ENCODE data around the gene SH3BP4. TPM values are rescaled to one million over a fixed set of nuclear protein-coding genes. Genes with fewer than 3 reads are reported as not detected.

SH3BP4 gene
- polyA plus RNA-seq, 2 of the 4 experiments (the other 2 are of a cell fraction): 22.6 to 35.7 TPM

GRCh38 chr2:234960175-234961088 is 8.6 kb downstream of the SH3BP4 start:
- WGBS (ENCODE audit: missing lambda C conversion rate): 87% methylated on average over 13 of the region's 13 CpGs
- FAIRE-seq: no peak
- H3K4me3 ChIP-seq: no peak overlapping the region
- ChIA-PET POLR2A (no interaction called here), CTCF (interaction anchor here (1.2 to 1.3 kb wide), 2 partner anchors 21 to 415 kb away, joined by 3 to 4 read pairs; no protein-coding TSS in a partner anchor)
- H3K4me2 ChIP-seq: no peak overlapping the region
- peak overlapping the region in 1 of 2 experiments; percentile 38; a peak in 3 of 6 replicates for H3K27ac ChIP-seq
- DNase-seq (ENCODE audit: low read depth in 1 of 2, low spot score in 1 of 2): no peak
- H3K4me1 ChIP-seq: peaks cover 38% of the 10 kb centered on the region
- no peak for TF ChIP-seq POLR2AphosphoS2 (conservative IDR thresholded peaks at IDR 0.05; ENCODE audit: low read length)
- TF ChIP-seq HOXB5 (CRISPR knock-in tag; IDR thresholded peaks at IDR 0.05): no peak
- TF ChIP-seq E2F6 (IDR thresholded peaks at IDR 0.05; ENCODE audit: borderline replicate concordance, low read depth): no peak
- no peak for TF ChIP-seq MYC (IDR thresholded peaks at IDR 0.05; ENCODE audit: borderline replicate concordance, low read length)
- TF ChIP-seq CBX2 (IDR thresholded peaks at IDR 0.05; ENCODE audit: borderline replicate concordance, low read depth): no peak
- TF ChIP-seq HEYL (CRISPR knock-in tag; IDR thresholded peaks at IDR 0.05): no peak
- H3K9me3 ChIP-seq: no peaks in the 10 kb centered on the region
- no peak for ATAC-seq

GRCh38 chr2:234961784-234962183 is 10.0 kb downstream of the SH3BP4 start:
- FAIRE-seq (no peak), ATAC-seq (no peak), DNase-seq (ENCODE audit: low read depth in 1 of 2, low spot score in 1 of 2) (no peak)
- H3K4me3 ChIP-seq: no peak overlapping the region
- POLR2A ChIA-PET: interaction anchor here (0.7 kb wide), 1 partner anchor 19 kb away, joined by 5 read pairs; no protein-coding TSS in a partner anchor
- CTCF ChIA-PET: interaction anchor here (1.1 to 3.0 kb wide), 3 partner anchors 8 to 106 kb away, joined by 3 to 10 read pairs (median 3); no protein-coding TSS in a partner anchor
- no peaks in the 10 kb centered on the region for H3K9me3 ChIP-seq
- peaks cover 28% of the 10 kb centered on the region for H3K4me1 ChIP-seq
- H3K4me2 ChIP-seq: no peak overlapping the region
- WGBS (ENCODE audit: missing lambda C conversion rate): 82% methylated on average over 2 of the region's 2 CpGs
- H3K27ac ChIP-seq: peak overlapping the region in 1 of 2 experiments; percentile 43; a peak in 1 of 6 replicates
- no peak for TF ChIP-seq TP53 (CRISPR knock-in tag; IDR thresholded peaks at IDR 0.05)
- TF ChIP-seq JUN (IDR thresholded peaks at IDR 0.05): no peak
- TF ChIP-seq CHD4 (IDR thresholded peaks at IDR 0.05; ENCODE audit: borderline replicate concordance): no peak
- TF ChIP-seq ZFP36 (IDR thresholded peaks at IDR 0.05; ENCODE audit: borderline replicate concordance, partially characterized antibody): no peak
- TF ChIP-seq SMC3 (IDR thresholded peaks at IDR 0.05): no peak
- no peak for TF ChIP-seq BHLHE40 (IDR thresholded peaks at IDR 0.05; ENCODE audit: low read depth, low read length)
- TF ChIP-seq USF2 (IDR thresholded peaks at IDR 0.05): no peak
- TF ChIP-seq MYC (IDR thresholded peaks at IDR 0.05; ENCODE audit: borderline replicate concordance, low read length): no peak
- no peak for TF ChIP-seq GATA3 (IDR thresholded peaks at IDR 0.05; ENCODE audit: borderline replicate concordance)
- TF ChIP-seq MAX (IDR thresholded peaks at IDR 0.05): no peak
- TF ChIP-seq HOXA7 (CRISPR knock-in tag; IDR thresholded peaks at IDR 0.05): no peak

- TF ChIP-seq FOSL2 (IDR thresholded peaks at IDR 0.05) (no peak), FOSL2 (CRISPR knock-in tag; IDR thresholded peaks at IDR 0.05) (0 out of 2 replicates have a peak, but pooled peaks have one; percentile 6), FOXS1 (CRISPR knock-in tag; IDR thresholded peaks at IDR 0.05) (no peak)
- H3K4me3 ChIP-seq: no peak overlapping the region
- FAIRE-seq: no peak
- no peaks in the 10 kb centered on the region for H3K9me3 ChIP-seq
- H3K4me1 ChIP-seq: peaks cover 20% of the 10 kb centered on the region
- WGBS (ENCODE audit: missing lambda C conversion rate): 82% methylated on average over 10 of the region's 11 CpGs
- DNase-seq (ENCODE audit: low read depth in 1 of 2, low spot score in 1 of 2): no peak
- peak overlapping the region in 1 of 2 experiments; percentile 74; a peak in 3 of 6 replicates for H3K27ac ChIP-seq
- ATAC-seq: no peak; a peak in 2 of 6 replicates
- 0 out of 3 replicates have a peak overlapping the region, but pooled peaks have one; percentile 5 for H3K4me2 ChIP-seq
- CTCF ChIA-PET: interaction anchor here (3.0 kb wide), 1 partner anchor 17 kb away, joined by 10 read pairs; no protein-coding TSS in a partner anchor
- POLR2A ChIA-PET: no interaction called here
These were observed 12.2 kb downstream of the SH3BP4 start for GRCh38 chr2:234963773-234964615.

Measured in A549 (cell line).